Astrocyte (in vitro differentiated cells and primary cell): ENCODE measurements around the gene ZNF467. TPM values are rescaled to one million over a fixed set of nuclear protein-coding genes. Genes with fewer than 3 reads are reported as not detected.

ENCODE experiments used
- DNase-seq: peaks from one replicate; pipeline ENCODE4 v3.0.0-alpha.2; 2010; ENCODE audit warnings: low read depth
- FAIRE-seq: peaks from 2 replicates; lab custom pipeline; 2011; peaks lifted over from hg19 to GRCh38; lab: Jason Lieb, UNC
- H2AFZ ChIP-seq: 2 replicates; pipeline ENCODE4 v1.6.0; 2012; ENCODE audit warnings: low read depth, low read length, inconsistent platforms
- H3K27ac ChIP-seq: 2 replicates; pipeline ENCODE4 v1.5.1; 2011; ENCODE audit warnings: low read depth, low read length, inconsistent platforms
- H3K27me3 ChIP-seq: 2 replicates; pipeline ENCODE4 v1.6.0; 2011; ENCODE audit warnings: low read length, inconsistent platforms; ENCODE audit not compliant: insufficient read depth
- H3K36me3 ChIP-seq: 2 replicates; pipeline ENCODE4 v1.5.1; 2011; ENCODE audit warnings: low read length, inconsistent platforms; ENCODE audit not compliant: insufficient read depth
- H3K4me1 ChIP-seq: 2 replicates; pipeline ENCODE4 v1.5.1; 2011; ENCODE audit warnings: low read length, inconsistent platforms; ENCODE audit not compliant: insufficient read depth
- H3K4me2 ChIP-seq: 2 replicates; pipeline ENCODE4 v1.6.0; 2012; ENCODE audit warnings: low read length, inconsistent platforms
- H3K4me3 ChIP-seq: 2 replicates; pipeline ENCODE4 v1.5.1; 2011; ENCODE audit warnings: low read depth, mild to moderate bottlenecking, low read length, inconsistent platforms; ENCODE audit not compliant: insufficient read depth
- H3K79me2 ChIP-seq: 2 replicates; pipeline ENCODE4 v1.6.0; 2012; ENCODE audit warnings: mild to moderate bottlenecking, low read length, inconsistent platforms; ENCODE audit not compliant: insufficient read depth
- H3K9ac ChIP-seq: 2 replicates; pipeline ENCODE4 v1.6.0; 2012; ENCODE audit warnings: mild to moderate bottlenecking, low read length, inconsistent platforms
- H3K9me3 ChIP-seq: 2 replicates; pipeline ENCODE4 v1.5.1; 2012; ENCODE audit warnings: low read depth, mild to moderate bottlenecking, low read length, inconsistent platforms; ENCODE audit not compliant: insufficient read depth
- H4K20me1 ChIP-seq: 2 replicates; pipeline ENCODE4 v1.6.0; 2012; ENCODE audit warnings: low read length, inconsistent platforms; ENCODE audit not compliant: insufficient read depth
- H3K27ac Mint-ChIP-seq: one replicate; pipeline ENCODE4 v1.8.0; 2021; ENCODE audit warnings: mild to moderate bottlenecking, mixed read lengths; ENCODE audit not compliant: unreplicated experiment
- H3K27me3 Mint-ChIP-seq: one replicate; pipeline ENCODE4 v1.8.0; 2021; ENCODE audit warnings: low read depth, mixed read lengths; ENCODE audit not compliant: unreplicated experiment
- H3K36me3 Mint-ChIP-seq: one replicate; pipeline ENCODE4 v1.8.0; 2021; ENCODE audit warnings: low read depth, mixed read lengths; ENCODE audit not compliant: unreplicated experiment
- H3K4me1 Mint-ChIP-seq: one replicate; pipeline ENCODE4 v1.8.0; 2021; ENCODE audit warnings: low read depth, mixed read lengths; ENCODE audit not compliant: unreplicated experiment
- H3K4me3 Mint-ChIP-seq: one replicate; pipeline ENCODE4 v1.8.0; 2021; ENCODE audit warnings: mild to moderate bottlenecking, moderate library complexity, mixed read lengths; ENCODE audit not compliant: unreplicated experiment
- H3K9me3 Mint-ChIP-seq: one replicate; pipeline ENCODE4 v1.8.0; 2021; ENCODE audit warnings: mild to moderate bottlenecking, mixed read lengths; ENCODE audit not compliant: unreplicated experiment
- CTCF ChIP-seq: IDR thresholded peaks from 2 replicates; pipeline ENCODE4 v1.5.1; 2011; ENCODE audit warnings: low read depth, mild to moderate bottlenecking, inconsistent platforms, low read length, moderate library complexity; ENCODE audit not compliant: insufficient read depth
- EZH2 ChIP-seq: IDR thresholded peaks from 2 replicates; pipeline ENCODE4 v1.6.1; 2012; ENCODE audit warnings: mild to moderate bottlenecking, low read length, inconsistent platforms; ENCODE audit not compliant: insufficient read depth
- total RNA-seq: library from RNA; stranded (reverse); gene quantifications from 2 replicates; pipeline ENCODE4 v1.2.1, GENCODE V29; 2021

The ZNF467 gene
- total RNA-seq, 1 donor from 2014 or later = 16.6 TPM

DNA sequence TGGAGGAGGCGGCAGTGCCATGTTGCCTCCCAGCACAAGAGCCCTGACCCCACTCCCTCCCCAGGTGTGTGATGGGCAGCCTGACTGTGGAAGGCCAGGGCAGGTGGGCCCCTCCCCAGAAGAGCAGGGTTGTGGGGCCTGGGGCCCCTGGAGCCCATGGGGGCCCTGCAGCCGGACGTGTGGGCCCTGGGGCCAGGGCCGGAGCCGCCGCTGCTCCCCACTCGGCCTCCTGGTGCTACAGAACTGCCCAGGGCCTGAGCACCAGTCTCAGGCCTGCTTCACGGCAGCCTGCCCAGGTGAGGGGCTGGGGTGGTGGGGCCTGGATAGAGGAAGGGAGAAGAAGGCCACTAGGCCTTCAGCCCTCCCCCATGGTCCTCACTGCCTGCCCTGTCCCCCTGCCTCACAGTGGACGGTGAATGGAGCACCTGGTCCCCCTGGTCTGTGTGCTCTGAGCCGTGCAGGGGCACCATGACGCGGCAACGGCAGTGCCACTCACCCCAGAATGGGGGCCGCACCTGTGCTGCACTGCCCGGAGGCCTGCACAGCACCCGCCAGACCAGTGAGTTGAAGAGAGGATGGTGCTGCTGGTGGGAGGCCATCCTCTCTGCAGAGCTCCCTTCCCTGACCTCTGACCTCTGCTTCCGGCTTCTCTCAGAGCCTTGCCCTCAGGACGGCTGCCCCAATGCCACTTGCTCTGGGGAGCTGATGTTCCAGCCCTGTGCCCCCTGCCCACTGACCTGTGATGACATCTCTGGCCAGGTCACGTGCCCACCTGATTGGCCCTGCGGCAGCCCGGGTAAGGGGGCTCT, 18.2 kb upstream of the ZNF467 start:
- FAIRE-seq = no peak
- Mint-ChIP-seq H3K27ac (no peak overlapping the region), H3K4me3 (no peak overlapping the region), H3K27me3 (peaks cover 64% of the 10 kb centered on the region), H3K36me3 (peaks cover 3% of the 10 kb centered on the region), H3K4me1 (peaks cover 1% of the 10 kb centered on the region), H3K9me3 (no peaks in the 10 kb centered on the region)
- Histone ChIP-seq H3K4me1 (no peaks in the 10 kb centered on the region), H3K27ac (no peak overlapping the region), H3K9me3 (no peaks in the 10 kb centered on the region), H3K27me3 (peaks cover 16% of the 10 kb centered on the region), H4K20me1 (no peaks in the 10 kb centered on the region), H3K4me2 (no peak overlapping the region), H3K4me3 (no peak overlapping the region), H2AFZ (no peak overlapping the region), H3K36me3 (no peaks in the 10 kb centered on the region), H3K79me2 (no peaks in the 10 kb centered on the region), H3K9ac (no peak overlapping the region)
- DNase-seq = no peak
- TF ChIP-seq EZH2 (no peak), CTCF (no peak)

DNA sequence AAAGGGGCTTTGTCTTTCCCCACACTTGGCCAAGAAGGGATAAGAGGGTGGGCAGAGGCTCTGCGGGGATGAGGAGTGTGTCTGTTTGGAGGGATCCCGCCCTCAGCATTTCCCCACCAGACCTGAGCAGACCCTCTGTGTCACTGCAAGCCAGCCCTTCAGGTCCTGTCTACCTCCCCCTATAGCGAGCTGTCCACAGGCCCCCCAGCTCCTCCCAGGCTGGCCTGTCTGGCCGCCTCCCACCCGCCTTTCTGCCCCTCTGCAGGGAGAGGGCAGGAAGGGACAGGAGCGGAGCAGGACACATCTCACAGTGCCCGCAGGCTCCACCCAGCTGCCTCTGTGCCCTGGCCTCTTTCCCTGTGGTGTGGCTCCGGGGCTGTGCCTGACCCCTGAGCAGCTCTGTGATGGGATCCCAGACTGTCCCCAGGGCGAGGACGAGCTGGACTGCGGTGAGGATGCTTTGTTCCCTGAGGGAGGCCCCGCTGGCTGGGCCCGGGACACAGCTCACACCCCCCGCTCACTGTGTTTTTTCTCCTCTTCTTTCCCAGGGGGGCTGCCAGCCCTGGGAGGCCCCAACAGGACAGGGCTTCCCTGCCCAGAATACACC, 17.5 kb upstream of the ZNF467 start:
- H3K9ac ChIP-seq = no peak overlapping the region
- no peaks in the 10 kb centered on the region for H3K9me3 ChIP-seq
- peaks cover 1% of the 10 kb centered on the region for H3K4me1 Mint-ChIP-seq
- no peak overlapping the region for H3K4me2 ChIP-seq
- H3K27ac Mint-ChIP-seq = no peak overlapping the region
- FAIRE-seq = no peak
- H3K4me3 ChIP-seq = no peak overlapping the region
- H3K79me2 ChIP-seq = no peaks in the 10 kb centered on the region
- H3K27me3 ChIP-seq = peaks cover 16% of the 10 kb centered on the region
- DNase-seq = no peak
- H3K27me3 Mint-ChIP-seq = peaks cover 71% of the 10 kb centered on the region
- H3K36me3 ChIP-seq = no peaks in the 10 kb centered on the region
- H3K27ac ChIP-seq = no peak overlapping the region
- H3K36me3 Mint-ChIP-seq = peaks cover 3% of the 10 kb centered on the region
- H4K20me1 ChIP-seq = no peaks in the 10 kb centered on the region
- H3K9me3 Mint-ChIP-seq = no peaks in the 10 kb centered on the region
- H3K4me1 ChIP-seq = no peaks in the 10 kb centered on the region
- H2AFZ ChIP-seq = no peak overlapping the region
- TF ChIP-seq CTCF (no peak), EZH2 (no peak)
- no peak overlapping the region for H3K4me3 Mint-ChIP-seq

GRCh38 chr7:149790146-149790548, 16.8 kb upstream of the ZNF467 start:
- Histone ChIP-seq H3K4me2 (no peak overlapping the region), H3K4me1 (no peaks in the 10 kb centered on the region), H3K79me2 (no peaks in the 10 kb centered on the region), H4K20me1 (no peaks in the 10 kb centered on the region), H3K4me3 (no peak overlapping the region), H3K27ac (no peak overlapping the region), H3K36me3 (no peaks in the 10 kb centered on the region), H3K9me3 (no peaks in the 10 kb centered on the region), H2AFZ (no peak overlapping the region), H3K27me3 (peaks cover 16% of the 10 kb centered on the region), H3K9ac (no peak overlapping the region)
- H3K9me3 Mint-ChIP-seq = no peaks in the 10 kb centered on the region
- H3K27me3 Mint-ChIP-seq = peaks cover 70% of the 10 kb centered on the region
- FAIRE-seq = no peak
- H3K36me3 Mint-ChIP-seq = no peaks in the 10 kb centered on the region
- peaks cover 1% of the 10 kb centered on the region for H3K4me1 Mint-ChIP-seq
- no peak overlapping the region for H3K27ac Mint-ChIP-seq
- DNase-seq = no peak
- H3K4me3 Mint-ChIP-seq = no peak overlapping the region
- TF ChIP-seq EZH2 (peak; percentile 75), CTCF (no peak)
